Endodermal cell (in vitro differentiated cells): ENCODE results near the gene PLBD2. TPM values are rescaled to one million over a fixed set of nuclear protein-coding genes. Genes with fewer than 3 reads are reported as not detected.

Experiments
- DNase-seq: peaks from one replicate; pipeline ENCODE4 v3.0.0-alpha.2; 2017
- H3K27ac ChIP-seq: 2 replicates; pipeline ENCODE4 v1.5.1; 2013; ENCODE audit warnings: mild to moderate bottlenecking, low read depth, low read length, moderate library complexity
- H3K27me3 ChIP-seq: 2 replicates; pipeline ENCODE4 v1.6.1; 2013; ENCODE audit warnings: mild to moderate bottlenecking, low read length, moderate library complexity; ENCODE audit not compliant: insufficient read depth, control insufficient read depth, poor library complexity, severe bottlenecking
- H3K36me3 ChIP-seq: 2 replicates; pipeline ENCODE4 v1.7.0; 2013; ENCODE audit warnings: mild to moderate bottlenecking, low read length, moderate library complexity; ENCODE audit not compliant: control insufficient read depth, insufficient read depth
- H3K4me1 ChIP-seq: one replicate; pipeline ENCODE4 v1.7.0; 2013; ENCODE audit warnings: low read length; ENCODE audit not compliant: control insufficient read depth, insufficient read depth
- H3K4me3 ChIP-seq: 2 replicates; pipeline ENCODE4 v1.5.1; 2013; ENCODE audit warnings: mild to moderate bottlenecking, low read length, moderate library complexity
- H3K9ac ChIP-seq: 2 replicates; pipeline ENCODE4 v1.6.1; 2013; ENCODE audit warnings: mild to moderate bottlenecking, low read length, moderate library complexity; ENCODE audit not compliant: poor library complexity, severe bottlenecking; ENCODE audit errors: extremely low read depth
- H3K9me3 ChIP-seq: 2 replicates; pipeline ENCODE4 v1.6.1; 2013; ENCODE audit warnings: mild to moderate bottlenecking, low read length, moderate library complexity; ENCODE audit not compliant: control insufficient read depth
- H3K27ac Mint-ChIP-seq: 2 replicates; pipeline ENCODE4 v1.8.0; 2020; ENCODE audit warnings: mixed read lengths
- H3K27me3 Mint-ChIP-seq: 2 replicates; pipeline ENCODE4 v1.8.0; 2021; ENCODE audit warnings: mild to moderate bottlenecking, mixed read lengths; ENCODE audit not compliant: insufficient read depth
- H3K36me3 Mint-ChIP-seq: 2 replicates; pipeline ENCODE4 v1.8.0; 2020; ENCODE audit warnings: low read depth, mixed read lengths
- H3K4me1 Mint-ChIP-seq: 2 replicates; pipeline ENCODE4 v1.8.0; 2020; ENCODE audit warnings: mixed read lengths
- H3K4me3 Mint-ChIP-seq: 2 replicates; pipeline ENCODE4 v1.8.0; 2020; ENCODE audit warnings: mild to moderate bottlenecking, moderate library complexity, mixed read lengths
- H3K9me3 Mint-ChIP-seq: 2 replicates; pipeline ENCODE4 v1.8.0; 2020; ENCODE audit warnings: mild to moderate bottlenecking, mixed read lengths
- CTCF ChIP-seq: fragments of 200-600 bp; sonication (generic); conservative IDR thresholded peaks from 2 replicates; pipeline ENCODE4 v1.5.0; 2021; ENCODE audit warnings: antibody characterized with exemption, mild to moderate bottlenecking
- WGBS, 2 experiments: methylation state at CpG; one replicate each; pipeline versions ENCODE4 v1.1.5 to v1.1.7; 2013; ENCODE audit warnings: missing lambda C conversion rate in 2 of 2, mixed read lengths in 1 of 2; ENCODE audit not compliant: insufficient coverage in 1 of 2, insufficient read length in 1 of 2; 5-methylcytosine and 5-hydroxymethylcytosine counted together
- total RNA-seq, 2 donors: library from RNA; stranded (reverse); fragmentation: NEBNext Ultra II Directional in 1 of 2; extraction: Animal tissue kit (Norgen Biotek cat#: 25700) in 1 of 2; gene quantifications; 2 replicates in 1 of 2; 3 replicates in 1 of 2; pipeline ENCODE4 v1.2.1, GENCODE V29; 2021

The PLBD2 gene
- total RNA-seq, 2 donors from 2014 or later: 19.6 to 27.6 TPM

GRCh38 chr12:113393749-113394148, 35.4 kb downstream of the PLBD2 start:
- WGBS, 2 experiments: 91 to 96% methylated on average over 3 to 5 of the region's 5 CpGs
- no peaks in the 10 kb centered on the region for H3K36me3 ChIP-seq
- no peak overlapping the region for H3K27ac Mint-ChIP-seq

GRCh38 chr12:113395119-113395518, 36.7 kb downstream of the PLBD2 start:
- 87% methylated on average over 4 to 5 of the region's 5 CpGs for WGBS, 2 experiments
- no peaks in the 10 kb centered on the region for H3K36me3 ChIP-seq
- H3K9me3 Mint-ChIP-seq: no peaks in the 10 kb centered on the region

More at GRCh38 chr12:113393749-113394148, 35.4 kb downstream of the PLBD2 start:
- Mint-ChIP-seq H3K27me3 (peaks cover 10% of the 10 kb centered on the region), H3K9me3 (no peaks in the 10 kb centered on the region), H3K4me1 (no peaks in the 10 kb centered on the region), H3K36me3 (peaks cover 2% of the 10 kb centered on the region), H3K4me3 (no peak overlapping the region)
- Histone ChIP-seq H3K4me1 (no peaks in the 10 kb centered on the region), H3K4me3 (no peak overlapping the region), H3K27me3 (no peaks in the 10 kb centered on the region), H3K27ac (no peak overlapping the region), H3K9ac (no peak overlapping the region), H3K9me3 (no peaks in the 10 kb centered on the region)
- no peak for DNase-seq
- no peak for TF ChIP-seq CTCF

GRCh38 chr12:113396200-113396599, 37.8 kb downstream of the PLBD2 start:
- no peak for DNase-seq
- Histone ChIP-seq H3K27ac (no peak overlapping the region), H3K9ac (no peak overlapping the region), H3K4me1 (no peaks in the 10 kb centered on the region), H3K9me3 (no peaks in the 10 kb centered on the region), H3K4me3 (no peak overlapping the region), H3K36me3 (no peaks in the 10 kb centered on the region), H3K27me3 (no peaks in the 10 kb centered on the region)
- no peak for TF ChIP-seq CTCF
- Mint-ChIP-seq H3K27ac (no peak overlapping the region), H3K27me3 (peaks cover 10% of the 10 kb centered on the region), H3K9me3 (no peaks in the 10 kb centered on the region), H3K36me3 (peaks cover under 1% of the 10 kb centered on the region), H3K4me1 (no peaks in the 10 kb centered on the region), H3K4me3 (no peak overlapping the region)

More at GRCh38 chr12:113395119-113395518, 36.7 kb downstream of the PLBD2 start:
- no peak for DNase-seq
- no peaks in the 10 kb centered on the region for H3K9me3 ChIP-seq
- no peaks in the 10 kb centered on the region for H3K4me1 ChIP-seq
- Mint-ChIP-seq H3K36me3 (peaks cover 2% of the 10 kb centered on the region), H3K4me3 (no peak overlapping the region), H3K27me3 (peaks cover 10% of the 10 kb centered on the region), H3K4me1 (no peaks in the 10 kb centered on the region), H3K27ac (no peak overlapping the region)
- H3K9ac ChIP-seq: no peak overlapping the region
- no peak overlapping the region for H3K4me3 ChIP-seq
- H3K27ac ChIP-seq: no peak overlapping the region
- no peaks in the 10 kb centered on the region for H3K27me3 ChIP-seq
- TF ChIP-seq CTCF: no peak
